ENCODE data around the gene CYB561.

Gene CYB561

GRCh38 chr17:63433746-63434591 is 12.1 kb downstream of the CYB561 start:
- TF ChIP-seq SIN3A (IDR thresholded peaks at IDR 0.05; ENCODE audit: borderline replicate concordance, insufficient read depth, low read length): no peak
- no peak for TF ChIP-seq REST (IDR thresholded peaks at IDR 0.05; ENCODE audit: insufficient read depth in 1 of 2, low read depth in 2 of 2, low read length in 2 of 2)
- TF ChIP-seq FOXP2 (optimal IDR thresholded peaks at IDR 0.05; ENCODE audit: borderline replicate concordance, extremely low read depth, extremely low read length, insufficient read depth): no peak
- no peak for TF ChIP-seq TAF1 (IDR thresholded peaks at IDR 0.05; ENCODE audit: borderline replicate concordance, insufficient read depth, low read length)
- TF ChIP-seq POLR2AphosphoS5 (IDR thresholded peaks at IDR 0.05; ENCODE audit: low read depth, low read length): no peak

GRCh38 chr17:63431939-63432804 is 13.9 kb downstream of the CYB561 start:
- TF ChIP-seq POLR2AphosphoS5 (IDR thresholded peaks at IDR 0.05; ENCODE audit: low read depth, low read length): no peak
- no peak for TF ChIP-seq SIN3A (IDR thresholded peaks at IDR 0.05; ENCODE audit: borderline replicate concordance, insufficient read depth, low read length)
- TF ChIP-seq TAF1 (IDR thresholded peaks at IDR 0.05; ENCODE audit: borderline replicate concordance, insufficient read depth, low read length): no peak
- TF ChIP-seq FOXP2 (optimal IDR thresholded peaks at IDR 0.05; ENCODE audit: borderline replicate concordance, extremely low read depth, extremely low read length, insufficient read depth): no peak
- TF ChIP-seq REST (IDR thresholded peaks at IDR 0.05; ENCODE audit: insufficient read depth in 1 of 2, low read depth in 2 of 2, low read length in 2 of 2): no peak

DNA sequence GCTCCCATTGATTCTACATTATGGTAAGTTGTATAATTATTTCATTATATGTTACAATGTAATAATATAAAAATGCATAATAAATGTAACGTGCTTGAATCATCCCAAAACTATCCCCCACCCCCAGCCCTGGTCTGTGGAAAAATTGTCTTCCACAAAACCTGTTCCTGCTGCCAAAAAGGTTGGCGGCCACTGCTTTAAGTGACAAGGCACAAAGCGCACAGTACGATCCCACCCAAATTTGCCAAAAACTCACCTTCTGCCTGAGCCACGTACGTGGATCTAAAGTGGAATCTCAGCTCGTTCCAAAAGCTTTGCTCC is 14.5 kb downstream of the CYB561 start:
- no peak for TF ChIP-seq SIN3A (IDR thresholded peaks at IDR 0.05; ENCODE audit: borderline replicate concordance, insufficient read depth, low read length)
- no peak for TF ChIP-seq POLR2AphosphoS5 (IDR thresholded peaks at IDR 0.05; ENCODE audit: low read depth, low read length)
- TF ChIP-seq REST (IDR thresholded peaks at IDR 0.05; ENCODE audit: insufficient read depth in 1 of 2, low read depth in 2 of 2, low read length in 2 of 2): no peak
- TF ChIP-seq TAF1 (IDR thresholded peaks at IDR 0.05; ENCODE audit: borderline replicate concordance, insufficient read depth, low read length): no peak
- no peak for TF ChIP-seq FOXP2 (optimal IDR thresholded peaks at IDR 0.05; ENCODE audit: borderline replicate concordance, extremely low read depth, extremely low read length, insufficient read depth)

DNA sequence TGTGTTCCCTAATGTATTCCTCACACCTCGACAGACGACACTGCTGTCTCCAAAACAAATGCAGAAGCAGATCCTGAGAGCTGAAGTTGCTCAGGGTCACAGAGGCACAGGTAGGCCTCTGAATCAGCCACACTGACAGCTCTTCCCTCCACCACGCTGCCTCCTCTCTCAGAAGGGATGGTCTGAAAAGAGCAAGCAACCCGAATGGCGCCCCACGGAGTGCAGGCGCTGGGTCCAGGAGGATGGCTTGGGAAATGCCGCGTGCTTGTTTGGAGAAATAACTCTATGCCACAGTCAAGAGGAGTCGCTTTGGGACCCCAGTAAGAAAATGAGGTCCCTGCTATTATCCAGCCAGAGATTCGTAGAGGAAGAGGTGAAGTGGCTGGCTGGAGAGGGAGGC is 15.9 kb downstream of the CYB561 start:
- TF ChIP-seq FOXP2 (optimal IDR thresholded peaks at IDR 0.05; ENCODE audit: borderline replicate concordance, extremely low read depth, extremely low read length, insufficient read depth) (no peak), TAF1 (IDR thresholded peaks at IDR 0.05; ENCODE audit: borderline replicate concordance, insufficient read depth, low read length) (no peak), POLR2AphosphoS5 (IDR thresholded peaks at IDR 0.05; ENCODE audit: low read depth, low read length) (no peak), SIN3A (IDR thresholded peaks at IDR 0.05; ENCODE audit: borderline replicate concordance, insufficient read depth, low read length) (no peak), REST (IDR thresholded peaks at IDR 0.05; ENCODE audit: insufficient read depth in 1 of 2, low read depth in 2 of 2, low read length in 2 of 2) (no peak)
